HEK293 (cell line): ENCODE results near the gene PEX14.

Experiments used
- CTCF ChIA-PET: fragments of 350-600 bp; formaldehyde crosslinking; extraction: SDS; loops from one replicate; lab custom pipeline; 2021; ENCODE audit warnings: antibody characterized with exemption; lab: Yijun Ruan, JAX
- POLR2A ChIA-PET: fragments of 300-600 bp; formaldehyde crosslinking; extraction: SDS; loops from one replicate; lab custom pipeline; 2020; ENCODE audit warnings: antibody characterized with exemption, inconsistent platforms; lab: Yijun Ruan, JAX
- H3K27ac ChIP-seq: fragments of 200-500 bp; sonication (Bioruptor generic); 2 replicates; pipeline ENCODE4 v1.5.1; 2014; ENCODE audit warnings: low read depth, low read length, control low read depth, inconsistent platforms; ENCODE audit errors: extremely low read depth
- H3K36me3 ChIP-seq, 2 experiments: fragments of 200-500 bp in 1 of 2; sonication (Bioruptor generic) in 1 of 2; 1 replicate in 1 of 2; 2 replicates in 1 of 2; pipeline ENCODE4 v1.5.1; 2014 to 2017; ENCODE audit warnings: inconsistent platforms in 2 of 2, low read length in 2 of 2; ENCODE audit not compliant: control insufficient read depth in 2 of 2, insufficient read depth in 1 of 2
- H3K4me1 ChIP-seq: fragments of 200-500 bp; sonication (Bioruptor generic); 2 replicates; pipeline ENCODE4 v1.5.1; 2014; ENCODE audit warnings: mild to moderate bottlenecking, low read length, inconsistent platforms; ENCODE audit not compliant: control insufficient read depth, insufficient read depth
- H3K4me3 ChIP-seq: 2 replicates; pipeline ENCODE4 v1.5.1; 2011; ENCODE audit warnings: low read depth, mild to moderate bottlenecking, control low read depth, low read length, moderate library complexity
- H3K9me3 ChIP-seq: fragments of 200-500 bp; sonication (Bioruptor generic); 2 replicates; pipeline ENCODE4 v1.5.1; 2014; ENCODE audit warnings: low read depth, low read length, inconsistent platforms; ENCODE audit not compliant: control insufficient read depth, insufficient read depth
- GLI2 ChIP-seq: fragments of 450-650 bp; formaldehyde crosslinking; IDR thresholded peaks from 2 replicates; pipeline ENCODE4; 2017; ENCODE audit warnings: missing biosample characterization, missing genetic modification characterization, low read depth, borderline replicate concordance
- GLIS1 ChIP-seq: fragments of 450-650 bp; formaldehyde crosslinking; IDR thresholded peaks from 2 replicates; pipeline ENCODE4 v1.5.1; 2016; ENCODE audit warnings: missing biosample characterization, missing genetic modification characterization
- GLIS2 ChIP-seq: fragments of 450-650 bp; formaldehyde crosslinking; IDR thresholded peaks from 2 replicates; pipeline ENCODE4 v1.5.1; 2016; ENCODE audit warnings: missing biosample characterization, missing genetic modification characterization
- HOXD13 ChIP-seq: sonication (generic); formaldehyde crosslinking; IDR thresholded peaks from 2 replicates; pipeline ENCODE4 v1.8.0; 2022; ENCODE audit warnings: missing genetic modification reagents, borderline replicate concordance
- PRDM6 ChIP-seq: fragments of 450-650 bp; formaldehyde crosslinking; IDR thresholded peaks from 2 replicates; pipeline ENCODE4 v1.5.1; 2017; ENCODE audit warnings: missing biosample characterization, missing genetic modification characterization
- SP2 ChIP-seq: fragments of 450-650 bp; formaldehyde crosslinking; IDR thresholded peaks from 2 replicates; pipeline ENCODE4 v1.5.1; 2016; ENCODE audit warnings: missing biosample characterization, missing genetic modification characterization
- SP7 ChIP-seq: fragments of 450-650 bp; formaldehyde crosslinking; IDR thresholded peaks from 2 replicates; pipeline ENCODE4 v1.5.1; 2016; ENCODE audit warnings: missing biosample characterization, missing genetic modification characterization
- ZBTB11 ChIP-seq: fragments of 450-650 bp; formaldehyde crosslinking; conservative IDR thresholded peaks from 2 replicates; pipeline ENCODE4 v1.5.1; 2016; ENCODE audit warnings: low read depth, missing biosample characterization, missing genetic modification characterization
- ZBTB6 ChIP-seq: fragments of 450-650 bp; formaldehyde crosslinking; IDR thresholded peaks from 2 replicates; pipeline ENCODE4 v1.5.1; 2017; ENCODE audit warnings: missing biosample characterization, missing genetic modification characterization
- ZEB2 ChIP-seq: fragments of 450-650 bp; formaldehyde crosslinking; IDR thresholded peaks from 2 replicates; pipeline ENCODE4 v1.5.1; 2016; ENCODE audit warnings: missing biosample characterization, missing genetic modification characterization
- ZNF112 ChIP-seq: fragments of 450-650 bp; formaldehyde crosslinking; IDR thresholded peaks from 2 replicates; pipeline ENCODE4 v1.5.0; 2017; ENCODE audit warnings: missing biosample characterization, missing genetic modification characterization
- ZNF114 ChIP-seq: fragments of 450-650 bp; formaldehyde crosslinking; IDR thresholded peaks from 2 replicates; pipeline ENCODE4 v1.5.0; 2017; ENCODE audit warnings: missing biosample characterization, missing genetic modification characterization
- ZNF221 ChIP-seq: fragments of 450-650 bp; formaldehyde crosslinking; IDR thresholded peaks from 2 replicates; pipeline ENCODE4 v1.5.1; 2017; ENCODE audit warnings: missing biosample characterization, missing genetic modification characterization, borderline replicate concordance
- ZNF26 ChIP-seq: fragments of 450-650 bp; formaldehyde crosslinking; IDR thresholded peaks from 2 replicates; pipeline ENCODE4 v1.5.1; 2016; ENCODE audit warnings: missing biosample characterization, missing genetic modification characterization
- ZNF292 ChIP-seq: fragments of 450-650 bp; formaldehyde crosslinking; IDR thresholded peaks from 2 replicates; pipeline ENCODE4 v1.5.1; 2016; ENCODE audit warnings: low read depth, missing biosample characterization, missing genetic modification characterization, borderline replicate concordance
- ZNF302 ChIP-seq: fragments of 450-650 bp; formaldehyde crosslinking; IDR thresholded peaks from 2 replicates; pipeline ENCODE4 v1.5.1; 2016; ENCODE audit warnings: missing biosample characterization, missing genetic modification characterization, low read depth
- ZNF423 ChIP-seq: fragments of 450-650 bp; formaldehyde crosslinking; IDR thresholded peaks from 2 replicates; pipeline ENCODE4 v1.5.1; 2016; ENCODE audit warnings: missing biosample characterization, missing genetic modification characterization
- ZNF544 ChIP-seq: fragments of 450-650 bp; formaldehyde crosslinking; IDR thresholded peaks from 2 replicates; pipeline ENCODE4 v1.5.0; 2017; ENCODE audit warnings: missing biosample characterization, missing genetic modification characterization
- ZNF560 ChIP-seq: fragments of 450-650 bp; formaldehyde crosslinking; IDR thresholded peaks from 2 replicates; pipeline ENCODE4 v1.5.1; 2017; ENCODE audit warnings: missing biosample characterization, missing genetic modification characterization, borderline replicate concordance
- ZNF677 ChIP-seq: fragments of 450-650 bp; IDR thresholded peaks from 2 replicates; pipeline ENCODE4 v1.5.0; 2018; ENCODE audit warnings: missing biosample characterization, mild to moderate bottlenecking, missing genetic modification characterization, moderate library complexity
- ZSCAN30 ChIP-seq: fragments of 450-650 bp; IDR thresholded peaks from 2 replicates; pipeline ENCODE4 v1.5.1; 2018; ENCODE audit warnings: missing biosample characterization, mild to moderate bottlenecking, missing genetic modification characterization, moderate library complexity

The PEX14 gene

GRCh38 chr1:10613340-10613739 lies 138.6 kb downstream of the PEX14 start:
- H3K36me3 ChIP-seq = peaks cover 0 to 2% of the 10 kb centered on the region in 2 experiments; a peak in 1 of 3 replicates
- CTCF ChIA-PET = interaction anchor here (0.5 to 0.7 kb wide), 3 partner anchors 291 to 1043 kb away, joined by 3 read pairs; no protein-coding TSS in a partner anchor
- H3K4me1 ChIP-seq = no peaks in the 10 kb centered on the region
- H3K27ac ChIP-seq = no peak overlapping the region
- POLR2A ChIA-PET = no interaction called here
- TF ChIP-seq ZNF560 (tag by site-specific recombination) (no peak), ZNF544 (tag by site-specific recombination) (no peak), ZEB2 (tag by site-specific recombination) (no peak), ZBTB6 (tag by site-specific recombination) (no peak), ZNF292 (tag by site-specific recombination) (no peak), ZNF114 (tag by site-specific recombination) (no peak), GLIS1 (tag by site-specific recombination) (no peak), ZSCAN30 (no peak), ZNF221 (tag by site-specific recombination) (no peak), ZNF423 (tag by site-specific recombination) (no peak), PRDM6 (tag by site-specific recombination) (no peak), ZBTB11 (tag by site-specific recombination) (no peak), GLIS2 (tag by site-specific recombination) (no peak), SP7 (no peak), ZNF26 (tag by site-specific recombination) (no peak), SP2 (no peak), ZNF112 (tag by site-specific recombination) (no peak), HOXD13 (CRISPR knock-in tag) (no peak), ZNF677 (tag by site-specific recombination) (no peak)
- no peaks in the 10 kb centered on the region for H3K9me3 ChIP-seq
- no peak overlapping the region for H3K4me3 ChIP-seq

- CTCF ChIA-PET = interaction anchor here (0.6 to 0.7 kb wide), 3 partner anchors 52 to 1043 kb away, joined by 3 read pairs; no protein-coding TSS in a partner anchor
- no peak overlapping the region for H3K4me3 ChIP-seq
- H3K27ac ChIP-seq = no peak overlapping the region
- H3K36me3 ChIP-seq = peaks cover 0 to 6% of the 10 kb centered on the region in 2 experiments; a peak in 1 of 3 replicates
- no peak for TF ChIP-seq ZNF112 (tag by site-specific recombination)
- no peak for TF ChIP-seq ZNF302 (tag by site-specific recombination)
- TF ChIP-seq GLI2 (tag by site-specific recombination) = no peak
- POLR2A ChIA-PET = no interaction called here
- no peaks in the 10 kb centered on the region for H3K9me3 ChIP-seq
- H3K4me1 ChIP-seq = no peaks in the 10 kb centered on the region
These were observed 139.1 kb downstream of the PEX14 start for GRCh38 chr1:10613861-10614260.
